Smooth muscle cell (in vitro differentiated cells): ENCODE data around the gene DPP6. TPM values are rescaled to one million over a fixed set of nuclear protein-coding genes. Genes with fewer than 3 reads are reported as not detected.

Experiments
- DNase-seq: peaks from one replicate; lab custom pipeline; 2025; ENCODE audit not compliant: unreplicated experiment; lab: John Stamatoyannopoulos, UW
- H2AFZ ChIP-seq: fragments of 200-600 bp; sonication (generic); 2 replicates; pipeline ENCODE4 v1.6.0; 2016; ENCODE audit warnings: antibody characterized with exemption, low read depth, mild to moderate bottlenecking
- H3F3A ChIP-seq: fragments of 200-600 bp; sonication (generic); 2 replicates; pipeline ENCODE4 v1.6.0; 2017; ENCODE audit warnings: antibody characterized with exemption, low read depth
- H3K27ac ChIP-seq: fragments of 200-600 bp; sonication (generic); 2 replicates; pipeline ENCODE4 v1.5.1; 2016; ENCODE audit warnings: low read depth, mild to moderate bottlenecking
- H3K27me3 ChIP-seq: fragments of 200-600 bp; sonication (generic); 2 replicates; pipeline ENCODE4 v1.6.1; 2016; ENCODE audit warnings: low read depth, mild to moderate bottlenecking
- H3K36me3 ChIP-seq: fragments of 200-600 bp; sonication (generic); 2 replicates; pipeline ENCODE4 v1.5.1; 2016; ENCODE audit warnings: low read depth
- H3K4me1 ChIP-seq: fragments of 200-600 bp; sonication (generic); 2 replicates; pipeline ENCODE4 v1.5.1; 2016; ENCODE audit warnings: low read depth
- H3K4me2 ChIP-seq: fragments of 200-600 bp; sonication (generic); 2 replicates; pipeline ENCODE4 v1.6.0; 2016; ENCODE audit warnings: mild to moderate bottlenecking
- H3K4me3 ChIP-seq: fragments of 200-600 bp; sonication (generic); 2 replicates; pipeline ENCODE4 v1.5.1; 2016; ENCODE audit warnings: mild to moderate bottlenecking
- H3K79me2 ChIP-seq: fragments of 200-600 bp; sonication (generic); 2 replicates; pipeline ENCODE4 v1.6.0; 2016; ENCODE audit warnings: low read depth, mild to moderate bottlenecking
- H3K9ac ChIP-seq: fragments of 200-600 bp; sonication (generic); 2 replicates; pipeline ENCODE4 v1.6.0; 2016; ENCODE audit warnings: low read depth
- H3K9me3 ChIP-seq: fragments of 200-600 bp; sonication (generic); replicated peaks from 2 replicates; pipeline ENCODE4 v1.5.1; 2016; ENCODE audit warnings: low read depth
- H4K20me1 ChIP-seq: fragments of 200-600 bp; sonication (generic); 2 replicates; pipeline ENCODE4 v1.6.0; 2016; ENCODE audit warnings: low read depth
- CTCF ChIP-seq: fragments of 200-600 bp; sonication (generic); IDR thresholded peaks from 2 replicates; pipeline ENCODE4 v1.5.1; 2017; ENCODE audit warnings: borderline replicate concordance, mild to moderate bottlenecking, antibody characterized with exemption; ENCODE audit not compliant: insufficient read depth, poor library complexity, severe bottlenecking
- WGBS: methylation state at CpG from one replicate; pipeline ENCODE4 v1.1.7; 2016; ENCODE audit warnings: low lambda C conversion rate; 5-methylcytosine and 5-hydroxymethylcytosine counted together
- polyA plus RNA-seq: library from polyadenylated mRNA; unstranded; fragments of >200 nt; fragmentation: Nextera tagmentation; extraction: Ambion mirVana; gene quantifications from 2 replicates; pipeline ENCODE4 v1.2.1, GENCODE V29; 2016
- total RNA-seq: library from RNA; depleted of rRNA; stranded (reverse); fragments of >200 nt; gene quantifications from 2 replicates; pipeline ENCODE4 v1.2.3, GENCODE V29; 2014

Gene DPP6
- total and polyA plus RNA-seq, 2 experiments from 2014 or later = 0.72 TPM; not detected in 1

- no peak overlapping the region for H3K4me2 ChIP-seq
- H3K27me3 ChIP-seq = peaks cover 42% of the 10 kb centered on the region
- H3K36me3 ChIP-seq = no peaks in the 10 kb centered on the region
- no peaks in the 10 kb centered on the region for H3F3A ChIP-seq
- H3K4me1 ChIP-seq = no peaks in the 10 kb centered on the region
- no peak overlapping the region for H3K27ac ChIP-seq
- DNase-seq = no peak
- H3K9ac ChIP-seq = no peak overlapping the region
- no peak for TF ChIP-seq CTCF
- no peaks in the 10 kb centered on the region for H3K79me2 ChIP-seq
- 11% methylated on average over 46 of the region's 57 CpGs for WGBS
- no peak overlapping the region for H3K4me3 ChIP-seq
- no peaks in the 10 kb centered on the region for H4K20me1 ChIP-seq
- no peak overlapping the region for H2AFZ ChIP-seq
- no peaks in the 10 kb centered on the region for H3K9me3 ChIP-seq
These were observed 252.8 kb downstream of the DPP6 start for GRCh38 chr7:154304740-154305700.

DNA sequence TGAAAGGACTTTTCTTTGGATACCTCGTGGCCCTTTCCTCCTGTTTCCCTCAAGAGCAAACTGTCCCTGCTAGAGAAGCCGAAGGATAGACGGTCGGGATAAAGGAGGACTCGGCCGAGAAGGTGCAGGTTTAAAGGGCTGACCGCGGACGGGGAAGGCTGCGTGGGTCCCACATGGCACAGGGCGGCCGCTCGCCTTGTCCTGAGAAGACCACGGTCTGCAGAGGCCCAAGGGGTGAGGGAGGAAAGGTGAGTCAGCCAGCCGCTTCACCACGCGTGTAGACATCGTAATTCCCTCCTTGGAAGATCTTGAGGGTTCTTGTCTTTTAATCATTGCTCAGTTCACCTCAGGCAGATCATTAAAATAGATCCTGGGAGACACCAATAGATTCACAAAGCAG is 253.8 kb downstream of the DPP6 start:
- Histone ChIP-seq H3K4me2 (no peak overlapping the region), H3K9me3 (no peaks in the 10 kb centered on the region), H3K9ac (no peak overlapping the region), H3F3A (no peaks in the 10 kb centered on the region), H3K27me3 (peaks cover 42% of the 10 kb centered on the region), H3K79me2 (no peaks in the 10 kb centered on the region), H3K4me1 (no peaks in the 10 kb centered on the region), H3K27ac (no peak overlapping the region), H4K20me1 (no peaks in the 10 kb centered on the region), H3K36me3 (no peaks in the 10 kb centered on the region), H2AFZ (no peak overlapping the region), H3K4me3 (no peak overlapping the region)
- 90% methylated on average over 18 of the region's 18 CpGs for WGBS
- no peak for TF ChIP-seq CTCF
- no peak for DNase-seq

DNA sequence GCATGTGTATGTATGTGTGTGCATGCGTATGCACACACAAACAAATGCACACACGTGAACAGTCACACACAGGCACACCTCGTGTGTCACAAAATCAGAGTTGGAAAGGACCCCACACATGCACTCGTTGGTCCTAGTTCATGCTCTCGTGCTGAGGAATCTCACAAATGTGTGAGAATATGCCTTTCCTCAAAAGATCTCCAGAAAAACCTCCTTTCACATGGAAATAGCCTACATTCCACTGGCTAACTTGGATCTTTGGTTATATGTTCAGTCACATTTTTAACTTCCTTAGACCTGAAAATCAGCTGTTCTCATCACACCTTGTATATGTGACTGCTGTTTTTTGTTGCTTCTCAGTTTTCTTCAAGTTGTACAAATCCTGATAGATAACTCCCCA is 256.7 kb downstream of the DPP6 start:
- no peaks in the 10 kb centered on the region for H4K20me1 ChIP-seq
- no peak overlapping the region for H3K4me3 ChIP-seq
- H3K4me2 ChIP-seq = no peak overlapping the region
- no peak overlapping the region for H3K27ac ChIP-seq
- no peaks in the 10 kb centered on the region for H3K9me3 ChIP-seq
- H3K9ac ChIP-seq = no peak overlapping the region
- H3K36me3 ChIP-seq = no peaks in the 10 kb centered on the region
- no peak for DNase-seq
- 39% methylated on average over 5 of the region's 5 CpGs for WGBS
- H3F3A ChIP-seq = no peaks in the 10 kb centered on the region
- H2AFZ ChIP-seq = no peak overlapping the region
- H3K4me1 ChIP-seq = no peaks in the 10 kb centered on the region
- TF ChIP-seq CTCF = no peak
- peaks cover 34% of the 10 kb centered on the region for H3K27me3 ChIP-seq
- H3K79me2 ChIP-seq = no peaks in the 10 kb centered on the region

- no peaks in the 10 kb centered on the region for H3F3A ChIP-seq
- no peaks in the 10 kb centered on the region for H4K20me1 ChIP-seq
- no peaks in the 10 kb centered on the region for H3K79me2 ChIP-seq
- H3K4me1 ChIP-seq = no peaks in the 10 kb centered on the region
- no peak overlapping the region for H3K27ac ChIP-seq
- H2AFZ ChIP-seq = no peak overlapping the region
- H3K9me3 ChIP-seq = no peaks in the 10 kb centered on the region
- H3K4me2 ChIP-seq = no peak overlapping the region
- no peak overlapping the region for H3K4me3 ChIP-seq
- H3K27me3 ChIP-seq = peaks cover 23% of the 10 kb centered on the region
- DNase-seq = no peak
- TF ChIP-seq CTCF = no peak
- no peaks in the 10 kb centered on the region for H3K36me3 ChIP-seq
- WGBS = 89% methylated on average over 4 of the region's 4 CpGs
- no peak overlapping the region for H3K9ac ChIP-seq
These were observed 257.9 kb downstream of the DPP6 start for GRCh38 chr7:154310114-154310513.
